Measurements from ENCODE around the gene RPGRIP1L. TPM values are rescaled to one million over a fixed set of nuclear protein-coding genes. Genes with fewer than 3 reads are reported as not detected.

The RPGRIP1L gene
- total RNA-seq, 1 experiment from 2014 or later: 20.6 TPM

GRCh38 chr16:53559270-53559951 lies 144.2 kb downstream of the RPGRIP1L start:
- no peak for DNase-seq
- Histone ChIP-seq H3K4me3 (no peak overlapping the region), H3K27me3 (no peaks in the 10 kb centered on the region), H3K36me3 (no peaks in the 10 kb centered on the region), H3K9me3 (no peaks in the 10 kb centered on the region)

GRCh38 chr16:53558710-53559109 lies 144.9 kb downstream of the RPGRIP1L start:
- H3K27me3 ChIP-seq: no peaks in the 10 kb centered on the region

GRCh38 chr16:53556521-53556920 lies 147.1 kb downstream of the RPGRIP1L start:
- Histone ChIP-seq H3K27me3 (no peaks in the 10 kb centered on the region), H3K36me3 (no peaks in the 10 kb centered on the region), H3K9me3 (no peaks in the 10 kb centered on the region), H3K4me3 (no peak overlapping the region)
- DNase-seq: no peak

More at GRCh38 chr16:53558710-53559109, 144.9 kb downstream of the RPGRIP1L start:
- no peak for DNase-seq
- Histone ChIP-seq H3K36me3 (no peaks in the 10 kb centered on the region), H3K9me3 (no peaks in the 10 kb centered on the region), H3K4me3 (no peak overlapping the region)

- Histone ChIP-seq H3K4me3 (no peak overlapping the region), H3K9me3 (no peaks in the 10 kb centered on the region), H3K27me3 (no peaks in the 10 kb centered on the region; the same call in none of the 2 replicates), H3K36me3 (no peaks in the 10 kb centered on the region)
- DNase-seq: peak; percentile 78
These were observed 153.5 kb downstream of the RPGRIP1L start for GRCh38 chr16:53549970-53550690.

Other genes with a start within 250 kb of the RPGRIP1L start
- gene AKTIP, start 200.7 kb downstream of the RPGRIP1L start, total RNA-seq (2014; rRNA removed; shearing (Covaris generic); ENCODE audit: low replicate concordance): 22.6 and 31.2 TPM in 2 replicates
- gene FTO, start 297 bp upstream of the RPGRIP1L start, total RNA-seq (2014; rRNA removed; shearing (Covaris generic); ENCODE audit: low replicate concordance): 88.6 TPM in 2 replicates

All from MG63 (cell line).